Measurements from ENCODE around the gene AQP5. TPM values are rescaled to one million over a fixed set of nuclear protein-coding genes. Genes with fewer than 3 reads are reported as not detected.

Gene AQP5
- total and polyA plus RNA-seq, 2 experiments from 2014 or later = not detected

GRCh38 chr12:49967042-49967776 lies 5.5 kb downstream of the AQP5 start:
- TF ChIP-seq EZH2phosphoT487 (IDR thresholded peaks at IDR 0.05; ENCODE audit: insufficient read depth, low read depth) = no peak
- TF ChIP-seq EZH2 (IDR thresholded peaks at IDR 0.05; ENCODE audit: insufficient read depth, poor library complexity, severe bottlenecking) = no peak

DNA sequence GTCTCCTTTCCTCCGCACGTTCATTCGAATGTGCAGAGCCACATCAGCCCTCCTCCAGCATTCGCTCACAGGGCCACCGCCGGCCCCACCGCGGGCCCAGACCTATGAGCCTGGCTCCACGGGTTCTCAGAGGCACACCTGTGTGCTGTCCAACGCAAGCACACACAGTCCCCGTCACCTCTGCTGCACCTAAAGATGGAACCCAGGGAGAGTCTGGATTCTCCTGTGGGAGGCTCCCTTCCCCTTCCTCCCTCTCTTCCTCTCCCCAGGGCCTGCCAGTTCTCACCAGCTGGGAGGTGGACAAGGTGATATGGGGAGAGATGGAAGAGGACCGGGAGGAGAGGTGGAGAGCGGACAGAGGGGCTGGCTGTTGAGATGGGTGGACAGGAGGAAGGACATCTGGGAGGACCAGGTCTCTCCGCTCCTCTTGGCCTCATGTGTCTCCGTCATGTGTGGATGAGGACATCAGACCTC lies 6.1 kb downstream of the AQP5 start:
- no peaks in the 10 kb centered on the region for H3K4me1 ChIP-seq (ENCODE audit: insufficient read depth)
- TF ChIP-seq EZH2 (IDR thresholded peaks at IDR 0.05; ENCODE audit: insufficient read depth, poor library complexity, severe bottlenecking) (no peak), EZH2phosphoT487 (IDR thresholded peaks at IDR 0.05; ENCODE audit: insufficient read depth, low read depth) (no peak)
- no peak overlapping the region for H3K9ac ChIP-seq
- no peak overlapping the region for H3K27ac ChIP-seq
- 25 to 30% methylated on average over 15 of the region's 15 CpGs for WGBS, 2 experiments (ENCODE audit: low coverage in 1 of 2, low lambda C conversion rate in 2 of 2, missing lambda C conversion rate in 2 of 2)
- in situ Hi-C loops (cut with MboI) = loop anchor here (5.0 kb wide), 1 partner anchor 89 kb away; the partner anchor contains the start of gene ASIC1
- H3K9me3 ChIP-seq (ENCODE audit: low read depth) = no peaks in the 10 kb centered on the region
- no peaks in the 10 kb centered on the region for H4K20me1 ChIP-seq (ENCODE audit: insufficient read depth)
- no peaks in the 10 kb centered on the region for H3F3A ChIP-seq (ENCODE audit: insufficient read depth)
- H3K4me3 ChIP-seq = peak overlapping the region; percentile 72
- H3K9me2 ChIP-seq (ENCODE audit: insufficient read depth) = no peaks in the 10 kb centered on the region
- peaks cover 15% of the 10 kb centered on the region for H3K27me3 ChIP-seq (replicated peaks; ENCODE audit: insufficient read depth)
- H3K79me2 ChIP-seq (ENCODE audit: insufficient read depth) = no peaks in the 10 kb centered on the region
- no peaks in the 10 kb centered on the region for H3K36me3 ChIP-seq (ENCODE audit: low read depth)
- DNase-seq = no peak
- H2AFZ ChIP-seq = peak overlapping the region; percentile 84
- H3K4me2 ChIP-seq (ENCODE audit: unreplicated experiment) = peak overlapping the region; percentile 87

More at GRCh38 chr12:49967042-49967776, 5.5 kb downstream of the AQP5 start:
- no peaks in the 10 kb centered on the region for H4K20me1 ChIP-seq (ENCODE audit: insufficient read depth)
- H3K9me3 ChIP-seq (ENCODE audit: low read depth) = no peaks in the 10 kb centered on the region
- H3K4me3 ChIP-seq = peak overlapping the region; percentile 72
- in situ Hi-C loops (cut with MboI) = loop anchor here (5.0 kb wide), 1 partner anchor 90 kb away; the partner anchor contains the start of gene ASIC1
- no peaks in the 10 kb centered on the region for H3K9me2 ChIP-seq (ENCODE audit: insufficient read depth)
- H3K27me3 ChIP-seq (replicated peaks; ENCODE audit: insufficient read depth) = peaks cover 18% of the 10 kb centered on the region
- no peaks in the 10 kb centered on the region for H3K4me1 ChIP-seq (ENCODE audit: insufficient read depth)
- 0 to 1% methylated on average over 31 to 33 of the region's 40 CpGs for WGBS, 2 experiments (ENCODE audit: low coverage in 1 of 2, low lambda C conversion rate in 2 of 2, missing lambda C conversion rate in 2 of 2)
- DNase-seq = peak; percentile 89
- no peaks in the 10 kb centered on the region for H3F3A ChIP-seq (ENCODE audit: insufficient read depth)
- peak overlapping the region; percentile 87 for H3K4me2 ChIP-seq (ENCODE audit: unreplicated experiment)
- H3K27ac ChIP-seq = no peak overlapping the region
- H2AFZ ChIP-seq = peak overlapping the region; percentile 84
- no peaks in the 10 kb centered on the region for H3K79me2 ChIP-seq (ENCODE audit: insufficient read depth)
- peak overlapping the region; percentile 32; the same call in 1 of the 2 replicates for H3K9ac ChIP-seq
- H3K36me3 ChIP-seq (ENCODE audit: low read depth) = no peaks in the 10 kb centered on the region

- in situ Hi-C loops (cut with MboI) = loop anchor here (5.0 kb wide), 1 partner anchor 89 kb away; the partner anchor contains the start of gene ASIC1
Observed at GRCh38 chr12:49968471-49968870, 6.8 kb downstream of the AQP5 start.

GRCh38 chr12:49969027-49969426 lies 7.4 kb downstream of the AQP5 start:
- H3K4me1 ChIP-seq (ENCODE audit: insufficient read depth) = no peaks in the 10 kb centered on the region
- whole genome bisulfite sequencing, 2 experiments (ENCODE audit: low coverage in 1 of 2, low lambda C conversion rate in 2 of 2, missing lambda C conversion rate in 2 of 2) = 58 to 59% methylated on average over 4 to 5 of the region's 5 CpGs
- no peak overlapping the region for H3K4me2 ChIP-seq (ENCODE audit: unreplicated experiment)
- H3F3A ChIP-seq (ENCODE audit: insufficient read depth) = no peaks in the 10 kb centered on the region
- no peaks in the 10 kb centered on the region for H3K36me3 ChIP-seq (ENCODE audit: low read depth)
- H3K4me3 ChIP-seq = no peak overlapping the region
- peaks cover 15% of the 10 kb centered on the region for H3K27me3 ChIP-seq (replicated peaks; ENCODE audit: insufficient read depth)
- no peaks in the 10 kb centered on the region for H3K79me2 ChIP-seq (ENCODE audit: insufficient read depth)
- TF ChIP-seq EZH2phosphoT487 (IDR thresholded peaks at IDR 0.05; ENCODE audit: insufficient read depth, low read depth) (no peak), EZH2 (IDR thresholded peaks at IDR 0.05; ENCODE audit: insufficient read depth, poor library complexity, severe bottlenecking) (no peak)
- no peak overlapping the region for H2AFZ ChIP-seq
- H4K20me1 ChIP-seq (ENCODE audit: insufficient read depth) = no peaks in the 10 kb centered on the region
- no peaks in the 10 kb centered on the region for H3K9me3 ChIP-seq (ENCODE audit: low read depth)
- no peak for DNase-seq
- H3K9me2 ChIP-seq (ENCODE audit: insufficient read depth) = no peaks in the 10 kb centered on the region
- H3K9ac ChIP-seq = no peak overlapping the region
- H3K27ac ChIP-seq = no peak overlapping the region
- in situ Hi-C loops (cut with MboI) = loop anchor here (5.0 kb wide), 1 partner anchor 88 kb away; the partner anchor contains the start of gene ASIC1

More at GRCh38 chr12:49968471-49968870, 6.8 kb downstream of the AQP5 start:
- H4K20me1 ChIP-seq (ENCODE audit: insufficient read depth) = no peaks in the 10 kb centered on the region
- H3K79me2 ChIP-seq (ENCODE audit: insufficient read depth) = no peaks in the 10 kb centered on the region
- no peaks in the 10 kb centered on the region for H3F3A ChIP-seq (ENCODE audit: insufficient read depth)
- H3K9ac ChIP-seq = no peak overlapping the region
- H3K4me3 ChIP-seq = no peak overlapping the region
- no peak overlapping the region for H2AFZ ChIP-seq
- H3K9me2 ChIP-seq (ENCODE audit: insufficient read depth) = no peaks in the 10 kb centered on the region
- TF ChIP-seq EZH2phosphoT487 (IDR thresholded peaks at IDR 0.05; ENCODE audit: insufficient read depth, low read depth) (no peak), EZH2 (IDR thresholded peaks at IDR 0.05; ENCODE audit: insufficient read depth, poor library complexity, severe bottlenecking) (no peak)
- no peaks in the 10 kb centered on the region for H3K4me1 ChIP-seq (ENCODE audit: insufficient read depth)
- peaks cover 15% of the 10 kb centered on the region for H3K27me3 ChIP-seq (replicated peaks; ENCODE audit: insufficient read depth)
- H3K36me3 ChIP-seq (ENCODE audit: low read depth) = no peaks in the 10 kb centered on the region
- no peak for DNase-seq
- no peak overlapping the region for H3K4me2 ChIP-seq (ENCODE audit: unreplicated experiment)
- H3K9me3 ChIP-seq (ENCODE audit: low read depth) = no peaks in the 10 kb centered on the region
- H3K27ac ChIP-seq = no peak overlapping the region
- WGBS, 2 experiments (ENCODE audit: low coverage in 1 of 2, low lambda C conversion rate in 2 of 2, missing lambda C conversion rate in 2 of 2) = 87 to 93% methylated on average over 6 of the region's 6 CpGs

All from GM23248 (cell line).